ENCODE data around the gene EXD2.
A peak's percentile ranks its signal among the peaks of the same experiment; 100 is the strongest.

DNA sequence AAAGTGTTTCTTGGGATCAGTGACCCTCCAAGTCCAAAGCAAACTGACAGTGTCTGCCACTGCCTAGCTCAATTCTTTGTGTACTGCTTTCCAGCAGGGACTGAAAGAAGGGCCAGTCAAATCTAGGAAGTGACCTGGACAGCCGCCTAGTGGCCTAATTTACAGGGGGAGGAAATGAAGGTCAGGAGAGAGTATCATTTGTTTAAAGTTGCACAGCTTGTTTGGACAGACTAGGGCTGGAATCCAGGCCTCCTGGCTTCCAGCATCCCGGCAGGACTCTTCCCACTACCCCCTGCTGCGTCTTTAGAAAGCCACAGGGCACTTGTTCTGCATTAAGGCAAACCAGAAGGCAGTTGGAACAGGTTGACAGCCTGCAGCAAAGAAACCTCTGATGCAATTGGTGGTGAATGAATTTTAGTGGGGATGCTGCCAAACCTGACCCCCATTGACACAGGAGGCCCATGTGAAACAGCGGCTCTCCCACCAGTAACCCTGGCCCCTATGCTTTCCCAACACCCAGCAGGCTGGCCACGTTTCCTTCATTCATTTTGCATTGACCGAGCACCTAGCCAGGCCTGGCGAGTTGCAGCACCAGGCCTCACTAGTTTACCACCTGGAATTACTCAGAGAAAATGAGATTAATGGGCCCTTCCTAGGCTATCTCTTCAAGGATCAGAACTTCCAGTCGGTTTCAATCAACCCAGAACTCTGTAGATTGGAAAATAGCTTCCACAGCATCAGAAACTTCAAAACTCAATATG is 96.9 kb downstream of the EXD2 start:
- TF ChIP-seq POLR2A (IDR thresholded peaks at IDR 0.05) (no peak), CTCF (IDR thresholded peaks at IDR 0.05) (peak in 3 of 4 experiments; percentile 8 to 41 (median 24))

Measured in uterus (tissue), 2 donors.